Pancreas (tissue), 10 donors: ENCODE measurements around the gene MYADML2. TPM values are rescaled to one million over a fixed set of nuclear protein-coding genes. Genes with fewer than 3 reads are reported as not detected.
A peak's percentile ranks its signal among the peaks of the same experiment; 100 is the strongest.

ENCODE experiments used
- ATAC-seq, 4 donors: fragments of 200-7000 bp; cut with Tn5 transposase; one replicate each; pipeline versions ENCODE4 v1.8.0 to v1.9.1; 2020; ENCODE audit warnings: mild to moderate bottlenecking in 4 of 4, moderate library complexity in 4 of 4
- DNase-seq, 6 donors: peaks; one replicate each; pipeline ENCODE4 v3.0.0-alpha.2; 2020
- FAIRE-seq: peaks from 2 replicates; lab custom pipeline; 2012; peaks lifted over from hg19 to GRCh38; lab: Jason Lieb, UNC
- H3K27ac ChIP-seq, 4 donors: fragments of 200-600 bp; sonication (generic); 1 replicate in 3 of 4; 2 replicates in 1 of 4; pipeline versions ENCODE4 v1.5.0 to v1.8.0; 2020
- H3K27me3 ChIP-seq, 4 donors: fragments of 200-600 bp; one replicate each; pipeline ENCODE4 v1.8.0; 2021
- H3K36me3 ChIP-seq, 3 donors: fragments of 200-600 bp; sonication (generic) in 1 of 3; one replicate each; pipeline versions ENCODE4 v1.5.0 to v1.8.0; 2020 to 2021
- H3K4me1 ChIP-seq, 3 donors: fragments of 200-600 bp; one replicate each; pipeline ENCODE4 v1.8.0; 2021
- H3K4me3 ChIP-seq, 4 donors: fragments of 200-600 bp; sonication (generic) in 2 of 4; one replicate each; pipeline versions ENCODE4 v1.5.0 to v1.8.0; 2020 to 2021
- H3K9me3 ChIP-seq, 4 donors: fragments of 200-600 bp; one replicate each; pipeline ENCODE4 v1.8.0; 2021
- CTCF ChIP-seq, 4 donors: fragments of 200-600 bp; sonication (generic) in 3 of 4; IDR thresholded peaks; one replicate each; pipeline versions ENCODE4 v1.5.0 to v1.8.0; 2021; ENCODE audit warnings: antibody characterized with exemption in 4 of 4
- WGBS, 2 donors: extraction: QIAGEN DNeasy Blood & Tissue Kit; methylation state at CpG; one replicate each; pipeline ENCODE4 v1.1.7; 2013; 5-methylcytosine and 5-hydroxymethylcytosine counted together
- intact Hi-C, 3 donors: fragments of 100-400 bp; cut with DNase I; formaldehyde crosslinking; loops; one replicate each; pipeline versions ENCODE4 v1.11.1 to v1.14.2; 2022
- polyA plus RNA-seq, 2 donors: library from polyadenylated mRNA; stranded (reverse); fragments of 200-250 nt; gene quantifications; one replicate each; pipeline ENCODE4 v1.2.3, GENCODE V29; 2013
- total RNA-seq, 6 donors: library from RNA; stranded (reverse); fragmentation: NEBNext Ultra II Directional in 4 of 6; extraction: Animal tissue kit (Norgen Biotek cat#: 25700) in 4 of 6; gene quantifications; one replicate each; pipeline versions ENCODE4 v1.2.1 to v1.2.4, GENCODE V29; 2021 to 2023
- donor health status: healthy with polysubstance abuse.
- donor health status: DM: no; HTN: no; CAD: no; lungs with moderate emphysema.
- donor health status: DM: no; HTN: no; CAD: no.
- donor health status: control.
- donor health status: control.
- donor health status: Bipolar disorder and iron deficiency.
- donor health status: DM: yes; HTN: yes; CAD: no.
- donor health status: DM: no; HTN: no; CAD: no.
- donor health status: DM: no; HTN: no; CAD: no.
- donor health status: DM: yes; HTN: yes; CAD: no.

MYADML2 gene
- total and polyA plus RNA-seq, 8 donors: not detected

- FAIRE-seq: no peak
- DNase-seq: peak; percentile 86 to 99 (median 94)
- Histone ChIP-seq H3K27ac (peak within 1 kb of the TSS; percentile 88 to 92 (median 90)), H3K4me1 (peaks cover 0 to 7% (median 3%) of the 10 kb centered on the region in 3 donors), H3K27me3 (no peaks in the 10 kb centered on the region), H3K4me3 (peak within 1 kb of the TSS; percentile 64 to 97 (median 84)), H3K36me3 (no peaks in the 10 kb centered on the region), H3K9me3 (no peaks in the 10 kb centered on the region)
- TF ChIP-seq CTCF (IDR thresholded peaks at IDR 0.05): no peak
- WGBS, 2 donors: 0 to 1% methylated on average over 32 to 76 of the region's 76 CpGs
- ATAC-seq: peak; percentile 95 to 98 (median 98)
- intact Hi-C loops: no loop called here
Observed at GRCh38 chr17:81977211-81977808, 30.3 kb upstream of the MYADML2 start, which contains the start of gene ASPSCR1. Gene ASPSCR1 (plus strand): TSS chr17:81977629. CDS start chr17:81977647, 18 bp downstream.

- no peaks in the 10 kb centered on the region for H3K9me3 ChIP-seq
- WGBS, 2 donors: 19 to 22% methylated on average over 30 of the region's 30 CpGs
- intact Hi-C loops: no loop called here
- ATAC-seq (peak; percentile 36 to 64 (median 46)), FAIRE-seq (no peak), DNase-seq (peak; percentile 63 to 88 (median 79))
- peak overlapping the region; percentile 88 to 92 (median 90) for H3K27ac ChIP-seq
- H3K4me3 ChIP-seq: peak overlapping the region; percentile 64 to 97 (median 84)
- H3K36me3 ChIP-seq: no peaks in the 10 kb centered on the region
- TF ChIP-seq CTCF (IDR thresholded peaks at IDR 0.05): no peak
- peaks cover 0 to 7% (median 3%) of the 10 kb centered on the region in 3 donors for H3K4me1 ChIP-seq
- no peaks in the 10 kb centered on the region for H3K27me3 ChIP-seq
Observed at GRCh38 chr17:81976332-81977210, 29.5 kb upstream of the MYADML2 start.

GRCh38 chr17:81973432-81973831 is 26.4 kb upstream of the MYADML2 start:
- no peak for TF ChIP-seq CTCF (IDR thresholded peaks at IDR 0.05)
- FAIRE-seq (no peak), ATAC-seq (no peak), DNase-seq (no peak)
- Histone ChIP-seq H3K9me3 (no peaks in the 10 kb centered on the region), H3K4me1 (peaks cover 0 to 5% (median under 1%) of the 10 kb centered on the region in 3 donors), H3K27ac (no peak overlapping the region), H3K4me3 (no peak overlapping the region), H3K36me3 (no peaks in the 10 kb centered on the region), H3K27me3 (no peaks in the 10 kb centered on the region)
- intact Hi-C loops: no loop called here

GRCh38 chr17:81968850-81969812 is 22.1 kb upstream of the MYADML2 start:
- Histone ChIP-seq H3K9me3 (no peaks in the 10 kb centered on the region), H3K36me3 (no peaks in the 10 kb centered on the region), H3K27me3 (no peaks in the 10 kb centered on the region), H3K4me1 (peaks cover 0 to 9% (median 3%) of the 10 kb centered on the region in 3 donors), H3K27ac (no peak overlapping the region), H3K4me3 (no peak overlapping the region)
- intact Hi-C loops: no loop called here
- no peak for FAIRE-seq
- WGBS, 2 donors: 79% methylated on average over 12 of the region's 12 CpGs
- no peak for TF ChIP-seq CTCF (IDR thresholded peaks at IDR 0.05)
- ATAC-seq: no peak
- DNase-seq: no peak
